GM18498 (cell line): ENCODE results near the gene ZNF543.

Source experiments
- ATAC-seq: cut with Tn5 transposase; IDR thresholded peaks from one replicate; pipeline ENCODE4 v1.9.1; 2021; ENCODE audit warnings: mild to moderate bottlenecking, moderate library complexity; ENCODE audit not compliant: unreplicated experiment

Gene ZNF543

DNA sequence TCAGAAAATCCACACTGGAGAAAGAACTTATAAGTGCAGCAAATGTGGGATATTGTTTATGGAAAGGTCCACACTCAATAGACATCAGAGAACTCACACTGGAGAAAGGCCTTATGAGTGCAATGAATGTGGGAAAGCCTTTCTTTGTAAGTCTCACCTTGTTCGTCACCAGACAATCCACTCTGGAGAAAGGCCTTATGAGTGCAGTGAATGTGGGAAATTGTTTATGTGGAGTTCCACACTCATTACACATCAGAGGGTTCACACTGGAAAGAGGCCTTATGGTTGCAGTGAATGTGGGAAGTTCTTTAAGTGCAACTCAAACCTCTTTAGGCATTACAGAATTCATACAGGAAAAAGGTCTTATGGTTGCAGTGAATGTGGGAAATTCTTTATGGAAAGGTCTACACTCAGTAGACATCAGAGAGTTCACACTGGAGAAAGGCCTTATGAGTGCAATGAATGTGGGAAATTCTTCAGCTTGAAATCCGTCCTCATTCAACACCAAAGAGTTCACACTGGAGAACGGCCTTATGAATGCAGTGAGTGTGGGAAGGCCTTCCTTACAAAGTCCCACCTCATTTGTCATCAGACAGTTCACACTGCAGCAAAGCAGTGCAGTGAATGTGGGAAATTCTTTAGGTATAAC, 57.4 kb downstream of the ZNF543 start:
- ATAC-seq: no peak
